OCI-LY3 (cell line): Measurements from ENCODE around the gene LIMS4.
"Not testable (repeated sequence)": the region's sequence is repeated elsewhere in the genome, so short reads cannot be mapped to it uniquely, and the experiment has no call there.

Experiments used
- CTCF ChIP-seq: fragments of 200-600, 300-600 bp; sonication (generic); IDR thresholded peaks from 2 replicates; pipeline ENCODE4 v1.5.1; 2014; ENCODE audit warnings: antibody characterized with exemption, low read length, low read depth
- EZH2phosphoT487 ChIP-seq: fragments of 200-600 bp; shearing (Covaris generic); IDR thresholded peaks from 2 replicates; pipeline ENCODE4 v1.6.1; 2018; ENCODE audit warnings: antibody characterized with exemption, mixed run types, low read depth

- TF ChIP-seq CTCF, EZH2phosphoT487: not testable (repeated sequence)
Observed at GRCh38 chr2:110482697-110483096, 10.1 kb upstream of the LIMS4 start.
